Mesendoderm (in vitro differentiated cells): Measurements from ENCODE around the gene CCDC120.

Experiments
- DNase-seq: peaks from one replicate; pipeline ENCODE4 v3.0.0; 2013
- H2AK5ac ChIP-seq: 2 replicates; pipeline ENCODE4 v1.6.1; 2013; ENCODE audit warnings: low read length, inconsistent platforms
- H2BK120ac ChIP-seq: 2 replicates; pipeline ENCODE4 v1.6.1; 2013; ENCODE audit warnings: low read depth, mild to moderate bottlenecking, low read length, moderate library complexity, mixed read lengths
- H2BK15ac ChIP-seq: replicated peaks from 2 replicates; pipeline ENCODE4 v1.6.1; 2013; ENCODE audit warnings: low read depth, mild to moderate bottlenecking, moderate library complexity
- H2BK5ac ChIP-seq: 2 replicates; pipeline ENCODE4 v1.6.1; 2013; ENCODE audit warnings: low read length, inconsistent platforms
- H3K18ac ChIP-seq: 2 replicates; pipeline ENCODE4 v1.6.1; 2013; ENCODE audit warnings: mild to moderate bottlenecking, low read length, mixed read lengths
- H3K23ac ChIP-seq: one replicate; pipeline ENCODE4 v1.6.1; 2013; ENCODE audit warnings: low read length
- H3K27ac ChIP-seq: 2 replicates; pipeline ENCODE4 v1.5.1; 2013; ENCODE audit warnings: low read depth, mild to moderate bottlenecking, inconsistent platforms, low read length, moderate library complexity
- H3K27me3 ChIP-seq: 2 replicates; pipeline ENCODE4 v1.6.1; 2013; ENCODE audit warnings: low read length, control low read depth, mild to moderate bottlenecking, inconsistent platforms; ENCODE audit not compliant: insufficient read depth, poor library complexity
- H3K36me3 ChIP-seq: 2 replicates; pipeline ENCODE4 v1.6.1; 2013; ENCODE audit warnings: low read length, inconsistent platforms; ENCODE audit not compliant: control insufficient read depth, insufficient read depth
- H3K4ac ChIP-seq: one replicate; pipeline ENCODE4 v1.6.1; 2013; ENCODE audit warnings: low read depth, mild to moderate bottlenecking, low read length, moderate library complexity
- H3K4me1 ChIP-seq: 2 replicates; pipeline ENCODE4 v1.6.1; 2013; ENCODE audit warnings: low read depth, low read length, inconsistent platforms; ENCODE audit not compliant: control insufficient read depth
- H3K4me2 ChIP-seq: 2 replicates; pipeline ENCODE4 v1.6.1; 2013; ENCODE audit warnings: low read length
- H3K4me3 ChIP-seq: 2 replicates; pipeline ENCODE4 v1.5.1; 2013; ENCODE audit warnings: mild to moderate bottlenecking, low read length
- H3K56ac ChIP-seq: one replicate; pipeline ENCODE4 v1.6.1; 2013; ENCODE audit warnings: low read length
- H3K79me1 ChIP-seq: 2 replicates; pipeline ENCODE4 v1.6.1; 2013; ENCODE audit warnings: low read length, inconsistent platforms
- H3K79me2 ChIP-seq: 2 replicates; pipeline ENCODE4 v1.6.1; 2013; ENCODE audit warnings: mild to moderate bottlenecking, low read length; ENCODE audit not compliant: control insufficient read depth, insufficient read depth
- H3K9ac ChIP-seq: 2 replicates; pipeline ENCODE4 v1.6.1; 2013; ENCODE audit warnings: low read length, inconsistent platforms
- H4K5ac ChIP-seq: one replicate; pipeline ENCODE4 v1.6.1; 2013; ENCODE audit warnings: low read length
- H4K8ac ChIP-seq: one replicate; pipeline ENCODE4 v1.6.1; 2013; ENCODE audit warnings: low read depth, mild to moderate bottlenecking, control low read depth, low read length, moderate library complexity
- WGBS: extraction: QIAGEN DNeasy Blood & Tissue Kit; methylation state at CpG from one replicate; pipeline ENCODE4 v1.1.7; 2013; ENCODE audit warnings: low lambda C conversion rate, missing lambda C conversion rate; ENCODE audit not compliant: insufficient coverage; ENCODE audit errors: extremely low coverage; 5-methylcytosine and 5-hydroxymethylcytosine counted together

CCDC120 gene

GRCh38 chrX:49101629-49101984 is 42.8 kb downstream of the CCDC120 start:
- H2BK5ac ChIP-seq: no peak overlapping the region
- no peaks in the 10 kb centered on the region for H3K79me2 ChIP-seq
- DNase-seq: peak; percentile 4
- H3K4me1 ChIP-seq: no peaks in the 10 kb centered on the region
- no peak overlapping the region for H3K18ac ChIP-seq
- H3K9ac ChIP-seq: peak overlapping the region; percentile 76
- no peak overlapping the region for H3K4me3 ChIP-seq
- no peaks in the 10 kb centered on the region for H3K79me1 ChIP-seq
- peak overlapping the region; percentile 76 for H3K56ac ChIP-seq
- no peak overlapping the region for H2AK5ac ChIP-seq
- no peak overlapping the region for H3K23ac ChIP-seq
- no peak overlapping the region for H4K8ac ChIP-seq
- H3K4ac ChIP-seq: no peak overlapping the region
- no peaks in the 10 kb centered on the region for H3K36me3 ChIP-seq
- H3K27ac ChIP-seq: no peak overlapping the region
- H2BK120ac ChIP-seq: no peak overlapping the region
- WGBS: no CpG with 5 or more reads among the region's 9 CpGs
- no peaks in the 10 kb centered on the region for H3K27me3 ChIP-seq
- H2BK15ac ChIP-seq: no peak overlapping the region
- no peak overlapping the region for H4K5ac ChIP-seq
- peak overlapping the region; percentile 54 for H3K4me2 ChIP-seq

GRCh38 chrX:49102190-49102589 is 43.4 kb downstream of the CCDC120 start:
- no peaks in the 10 kb centered on the region for H3K79me2 ChIP-seq
- H3K9ac ChIP-seq: no peak overlapping the region
- H3K79me1 ChIP-seq: no peaks in the 10 kb centered on the region
- H3K4me2 ChIP-seq: no peak overlapping the region
- H4K5ac ChIP-seq: no peak overlapping the region
- no peak overlapping the region for H2AK5ac ChIP-seq
- DNase-seq: no peak
- WGBS: no CpG with 5 or more reads among the region's 9 CpGs
- no peak overlapping the region for H3K23ac ChIP-seq
- no peak overlapping the region for H3K18ac ChIP-seq
- H3K4me1 ChIP-seq: no peaks in the 10 kb centered on the region
- no peaks in the 10 kb centered on the region for H3K27me3 ChIP-seq
- H3K56ac ChIP-seq: no peak overlapping the region
- H4K8ac ChIP-seq: no peak overlapping the region
- H3K36me3 ChIP-seq: no peaks in the 10 kb centered on the region
- H3K4me3 ChIP-seq: no peak overlapping the region
- H2BK15ac ChIP-seq: no peak overlapping the region
- no peak overlapping the region for H3K4ac ChIP-seq
- H2BK120ac ChIP-seq: no peak overlapping the region
- H2BK5ac ChIP-seq: no peak overlapping the region
- H3K27ac ChIP-seq: no peak overlapping the region

- no CpG with 5 or more reads among the region's 3 CpGs for WGBS
- DNase-seq: no peak
- H3K36me3 ChIP-seq: no peaks in the 10 kb centered on the region
Observed at GRCh38 chrX:49103637-49104036, 44.8 kb downstream of the CCDC120 start.

GRCh38 chrX:49106296-49106695 is 47.5 kb downstream of the CCDC120 start:
- no peak for DNase-seq
- no CpG with 5 or more reads among the region's 4 CpGs for WGBS
- Histone ChIP-seq H2AK5ac (no peak overlapping the region), H3K4me1 (no peaks in the 10 kb centered on the region), H3K4me3 (no peak overlapping the region), H4K5ac (no peak overlapping the region), H3K27me3 (no peaks in the 10 kb centered on the region), H3K36me3 (no peaks in the 10 kb centered on the region), H3K18ac (no peak overlapping the region), H3K56ac (no peak overlapping the region), H3K27ac (no peak overlapping the region), H3K79me2 (no peaks in the 10 kb centered on the region), H3K23ac (no peak overlapping the region), H3K79me1 (no peaks in the 10 kb centered on the region), H3K4ac (no peak overlapping the region), H3K9ac (no peak overlapping the region), H3K4me2 (no peak overlapping the region), H2BK15ac (no peak overlapping the region), H2BK5ac (no peak overlapping the region), H2BK120ac (no peak overlapping the region), H4K8ac (no peak overlapping the region)

More at GRCh38 chrX:49103637-49104036, 44.8 kb downstream of the CCDC120 start:
- H3K18ac ChIP-seq: no peak overlapping the region
- H4K5ac ChIP-seq: no peak overlapping the region
- H3K79me1 ChIP-seq: no peaks in the 10 kb centered on the region
- no peak overlapping the region for H3K4ac ChIP-seq
- H3K9ac ChIP-seq: no peak overlapping the region
- H2BK15ac ChIP-seq: no peak overlapping the region
- H3K79me2 ChIP-seq: no peaks in the 10 kb centered on the region
- no peak overlapping the region for H2BK5ac ChIP-seq
- H3K4me2 ChIP-seq: no peak overlapping the region
- no peak overlapping the region for H3K27ac ChIP-seq
- H3K56ac ChIP-seq: no peak overlapping the region
- H2AK5ac ChIP-seq: no peak overlapping the region
- no peak overlapping the region for H4K8ac ChIP-seq
- H3K23ac ChIP-seq: no peak overlapping the region
- H3K27me3 ChIP-seq: no peaks in the 10 kb centered on the region
- no peak overlapping the region for H3K4me3 ChIP-seq
- no peak overlapping the region for H2BK120ac ChIP-seq
- no peaks in the 10 kb centered on the region for H3K4me1 ChIP-seq

- Histone ChIP-seq H3K36me3 (no peaks in the 10 kb centered on the region), H4K5ac (no peak overlapping the region), H3K9ac (no peak overlapping the region), H3K56ac (no peak overlapping the region), H3K79me1 (no peaks in the 10 kb centered on the region), H3K4me1 (no peaks in the 10 kb centered on the region), H3K27ac (no peak overlapping the region), H3K18ac (no peak overlapping the region), H2BK120ac (no peak overlapping the region), H3K4ac (no peak overlapping the region), H3K4me3 (no peak overlapping the region), H2BK15ac (no peak overlapping the region), H3K79me2 (no peaks in the 10 kb centered on the region), H3K4me2 (no peak overlapping the region), H2BK5ac (no peak overlapping the region), H3K23ac (no peak overlapping the region), H4K8ac (no peak overlapping the region), H3K27me3 (no peaks in the 10 kb centered on the region), H2AK5ac (no peak overlapping the region)
- no CpG with 5 or more reads among the region's 7 CpGs for WGBS
- DNase-seq: peak; percentile 33
Observed at GRCh38 chrX:49106930-49107329, 48.1 kb downstream of the CCDC120 start.

GRCh38 chrX:49108641-49109040 is 49.8 kb downstream of the CCDC120 start:
- no peaks in the 10 kb centered on the region for H3K79me1 ChIP-seq
- no peaks in the 10 kb centered on the region for H3K27me3 ChIP-seq
- no peak overlapping the region for H2AK5ac ChIP-seq
- no peak overlapping the region for H3K4ac ChIP-seq
- H3K18ac ChIP-seq: no peak overlapping the region
- no peak overlapping the region for H3K9ac ChIP-seq
- H3K36me3 ChIP-seq: peaks cover 2% of the 10 kb centered on the region
- H4K5ac ChIP-seq: no peak overlapping the region
- no CpG with 5 or more reads among the region's 2 CpGs for WGBS
- H3K79me2 ChIP-seq: no peaks in the 10 kb centered on the region
- no peak overlapping the region for H3K56ac ChIP-seq
- H4K8ac ChIP-seq: no peak overlapping the region
- no peak overlapping the region for H2BK5ac ChIP-seq
- H2BK120ac ChIP-seq: no peak overlapping the region
- no peaks in the 10 kb centered on the region for H3K4me1 ChIP-seq
- no peak overlapping the region for H3K27ac ChIP-seq
- H3K4me3 ChIP-seq: no peak overlapping the region
- H3K4me2 ChIP-seq: no peak overlapping the region
- no peak for DNase-seq
- no peak overlapping the region for H2BK15ac ChIP-seq
- no peak overlapping the region for H3K23ac ChIP-seq
